ENCODE measurements around the gene CREBBP.

- TF ChIP-seq, protein P1, sequence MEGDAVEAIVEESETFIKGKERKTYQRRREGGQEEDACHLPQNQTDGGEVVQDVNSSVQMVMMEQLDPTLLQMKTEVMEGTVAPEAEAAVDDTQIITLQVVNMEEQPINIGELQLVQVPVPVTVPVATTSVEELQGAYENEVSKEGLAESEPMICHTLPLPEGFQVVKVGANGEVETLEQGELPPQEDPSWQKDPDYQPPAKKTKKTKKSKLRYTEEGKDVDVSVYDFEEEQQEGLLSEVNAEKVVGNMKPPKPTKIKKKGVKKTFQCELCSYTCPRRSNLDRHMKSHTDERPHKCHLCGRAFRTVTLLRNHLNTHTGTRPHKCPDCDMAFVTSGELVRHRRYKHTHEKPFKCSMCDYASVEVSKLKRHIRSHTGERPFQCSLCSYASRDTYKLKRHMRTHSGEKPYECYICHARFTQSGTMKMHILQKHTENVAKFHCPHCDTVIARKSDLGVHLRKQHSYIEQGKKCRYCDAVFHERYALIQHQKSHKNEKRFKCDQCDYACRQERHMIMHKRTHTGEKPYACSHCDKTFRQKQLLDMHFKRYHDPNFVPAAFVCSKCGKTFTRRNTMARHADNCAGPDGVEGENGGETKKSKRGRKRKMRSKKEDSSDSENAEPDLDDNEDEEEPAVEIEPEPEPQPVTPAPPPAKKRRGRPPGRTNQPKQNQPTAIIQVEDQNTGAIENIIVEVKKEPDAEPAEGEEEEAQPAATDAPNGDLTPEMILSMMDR (IDR thresholded peaks at IDR 0.05), result no peak
- no peak for TF ChIP-seq MAX (IDR thresholded peaks at IDR 0.05; ENCODE audit: low read depth)
- TF ChIP-seq EP300 (IDR thresholded peaks at IDR 0.05; ENCODE audit: borderline replicate concordance in 1 of 2, low read depth in 1 of 2, low read length in 1 of 2), result no peak
- TF ChIP-seq YY1 (IDR thresholded peaks at IDR 0.05; ENCODE audit: low read depth), result no peak
- no peak for TF ChIP-seq SIN3A (IDR thresholded peaks at IDR 0.05; ENCODE audit: borderline replicate concordance, low read depth, low read length)
- TF ChIP-seq, protein P2, sequence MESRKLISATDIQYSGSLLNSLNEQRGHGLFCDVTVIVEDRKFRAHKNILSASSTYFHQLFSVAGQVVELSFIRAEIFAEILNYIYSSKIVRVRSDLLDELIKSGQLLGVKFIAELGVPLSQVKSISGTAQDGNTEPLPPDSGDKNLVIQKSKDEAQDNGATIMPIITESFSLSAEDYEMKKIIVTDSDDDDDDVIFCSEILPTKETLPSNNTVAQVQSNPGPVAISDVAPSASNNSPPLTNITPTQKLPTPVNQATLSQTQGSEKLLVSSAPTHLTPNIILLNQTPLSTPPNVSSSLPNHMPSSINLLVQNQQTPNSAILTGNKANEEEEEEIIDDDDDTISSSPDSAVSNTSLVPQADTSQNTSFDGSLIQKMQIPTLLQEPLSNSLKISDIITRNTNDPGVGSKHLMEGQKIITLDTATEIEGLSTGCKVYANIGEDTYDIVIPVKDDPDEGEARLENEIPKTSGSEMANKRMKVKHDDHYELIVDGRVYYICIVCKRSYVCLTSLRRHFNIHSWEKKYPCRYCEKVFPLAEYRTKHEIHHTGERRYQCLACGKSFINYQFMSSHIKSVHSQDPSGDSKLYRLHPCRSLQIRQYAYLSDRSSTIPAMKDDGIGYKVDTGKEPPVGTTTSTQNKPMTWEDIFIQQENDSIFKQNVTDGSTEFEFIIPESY (IDR thresholded peaks at IDR 0.05; ENCODE audit: borderline replicate concordance, low read depth), result no peak
- no peak for TF ChIP-seq NFIC (IDR thresholded peaks at IDR 0.05; ENCODE audit: borderline replicate concordance)
- no peak for TF ChIP-seq POLR2AphosphoS5 (IDR thresholded peaks at IDR 0.05; ENCODE audit: low read depth, low read length)
- TF ChIP-seq TCF12 (IDR thresholded peaks at IDR 0.05), result no peak
- no peak for TF ChIP-seq EZH2phosphoT487 (IDR thresholded peaks at IDR 0.05; ENCODE audit: borderline replicate concordance, low read depth)
- TF ChIP-seq MXI1 (IDR thresholded peaks at IDR 0.05; ENCODE audit: low read depth, low read length), result no peak
- no peak for TF ChIP-seq CHD2 (IDR thresholded peaks at IDR 0.05; ENCODE audit: low read length, partially characterized antibody)
- TF ChIP-seq, protein P3, sequence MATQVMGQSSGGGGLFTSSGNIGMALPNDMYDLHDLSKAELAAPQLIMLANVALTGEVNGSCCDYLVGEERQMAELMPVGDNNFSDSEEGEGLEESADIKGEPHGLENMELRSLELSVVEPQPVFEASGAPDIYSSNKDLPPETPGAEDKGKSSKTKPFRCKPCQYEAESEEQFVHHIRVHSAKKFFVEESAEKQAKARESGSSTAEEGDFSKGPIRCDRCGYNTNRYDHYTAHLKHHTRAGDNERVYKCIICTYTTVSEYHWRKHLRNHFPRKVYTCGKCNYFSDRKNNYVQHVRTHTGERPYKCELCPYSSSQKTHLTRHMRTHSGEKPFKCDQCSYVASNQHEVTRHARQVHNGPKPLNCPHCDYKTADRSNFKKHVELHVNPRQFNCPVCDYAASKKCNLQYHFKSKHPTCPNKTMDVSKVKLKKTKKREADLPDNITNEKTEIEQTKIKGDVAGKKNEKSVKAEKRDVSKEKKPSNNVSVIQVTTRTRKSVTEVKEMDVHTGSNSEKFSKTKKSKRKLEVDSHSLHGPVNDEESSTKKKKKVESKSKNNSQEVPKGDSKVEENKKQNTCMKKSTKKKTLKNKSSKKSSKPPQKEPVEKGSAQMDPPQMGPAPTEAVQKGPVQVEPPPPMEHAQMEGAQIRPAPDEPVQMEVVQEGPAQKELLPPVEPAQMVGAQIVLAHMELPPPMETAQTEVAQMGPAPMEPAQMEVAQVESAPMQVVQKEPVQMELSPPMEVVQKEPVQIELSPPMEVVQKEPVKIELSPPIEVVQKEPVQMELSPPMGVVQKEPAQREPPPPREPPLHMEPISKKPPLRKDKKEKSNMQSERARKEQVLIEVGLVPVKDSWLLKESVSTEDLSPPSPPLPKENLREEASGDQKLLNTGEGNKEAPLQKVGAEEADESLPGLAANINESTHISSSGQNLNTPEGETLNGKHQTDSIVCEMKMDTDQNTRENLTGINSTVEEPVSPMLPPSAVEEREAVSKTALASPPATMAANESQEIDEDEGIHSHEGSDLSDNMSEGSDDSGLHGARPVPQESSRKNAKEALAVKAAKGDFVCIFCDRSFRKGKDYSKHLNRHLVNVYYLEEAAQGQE (IDR thresholded peaks at IDR 0.05; ENCODE audit: low read depth, low read length), result no peak
- TF ChIP-seq JUND (IDR thresholded peaks at IDR 0.05), result no peak
Measured at GRCh38 chr16:3839402-3840184, 40.9 kb downstream of the CREBBP start.
